Measurements from ENCODE around the gene COQ8A. TPM values are rescaled to one million over a fixed set of nuclear protein-coding genes. Genes with fewer than 3 reads are reported as not detected.

The COQ8A gene
- total RNA-seq, 2 experiments from 2014 or later, result 25.3 to 27.2 TPM

- Mint-ChIP-seq H3K4me1 (ENCODE audit: low read depth) (no peaks in the 10 kb centered on the region), H3K36me3 (ENCODE audit: low read depth) (no peaks in the 10 kb centered on the region), H3K4me3 (no peak overlapping the region), H3K27me3 (peaks cover 6% of the 10 kb centered on the region), H3K9me3 (no peaks in the 10 kb centered on the region), H3K27ac (no peak overlapping the region)
- ChIA-PET CTCF (no interaction called here), POLR2A (no interaction called here)
- DNase-seq, result no peak
- no peak for TF ChIP-seq CTCF (IDR thresholded peaks at IDR 0.05)
- intact Hi-C loops (cut with micrococcal nuclease), result no loop called here
- no peak for ATAC-seq
Measured at GRCh38 chr1:227006226-227006796, 66.2 kb downstream of the COQ8A start.

- no peak for ATAC-seq
- ChIA-PET POLR2A (interaction anchor here (0.7 to 0.9 kb wide), 2 partner anchors 70 to 71 kb away, joined by 3 read pairs; partner anchors contain the start of gene COQ8A), CTCF (no interaction called here)
- intact Hi-C loops (cut with micrococcal nuclease), result no loop called here
- no peaks in the 10 kb centered on the region for H3K4me1 Mint-ChIP-seq (ENCODE audit: low read depth)
- no peaks in the 10 kb centered on the region for H3K36me3 Mint-ChIP-seq (ENCODE audit: low read depth)
- no peak overlapping the region for H3K4me3 Mint-ChIP-seq
- no peak overlapping the region for H3K27ac Mint-ChIP-seq
- no peaks in the 10 kb centered on the region for H3K9me3 Mint-ChIP-seq
- peaks cover 6% of the 10 kb centered on the region for H3K27me3 Mint-ChIP-seq
- no peak for DNase-seq
- no peak for TF ChIP-seq CTCF (IDR thresholded peaks at IDR 0.05)
Measured at GRCh38 chr1:227009937-227010336, 69.8 kb downstream of the COQ8A start.

- Mint-ChIP-seq H3K4me1 (ENCODE audit: low read depth) (no peaks in the 10 kb centered on the region), H3K4me3 (no peak overlapping the region), H3K9me3 (no peaks in the 10 kb centered on the region), H3K36me3 (ENCODE audit: low read depth) (no peaks in the 10 kb centered on the region), H3K27me3 (peaks cover 6% of the 10 kb centered on the region), H3K27ac (no peak overlapping the region)
- intact Hi-C loops (cut with micrococcal nuclease), result no loop called here
- POLR2A ChIA-PET, result interaction anchor here (0.9 kb wide), 1 partner anchor 72 kb away, joined by 3 read pairs; no protein-coding TSS in a partner anchor
- CTCF ChIA-PET, result interaction anchor here (0.7 kb wide), 1 partner anchor 10 kb away, joined by 4 read pairs; no protein-coding TSS in a partner anchor
- TF ChIP-seq CTCF (IDR thresholded peaks at IDR 0.05), result no peak
- no peak for ATAC-seq
- DNase-seq, result no peak
Measured at GRCh38 chr1:227010645-227011044, 70.6 kb downstream of the COQ8A start.

GRCh38 chr1:227016990-227017389, 76.9 kb downstream of the COQ8A start:
- ATAC-seq (no peak), DNase-seq (no peak)
- Mint-ChIP-seq H3K27ac (no peak overlapping the region), H3K27me3 (no peaks in the 10 kb centered on the region), H3K9me3 (peaks cover 9% of the 10 kb centered on the region), H3K4me1 (ENCODE audit: low read depth) (no peaks in the 10 kb centered on the region), H3K36me3 (ENCODE audit: low read depth) (no peaks in the 10 kb centered on the region), H3K4me3 (no peak overlapping the region)
- intact Hi-C loops (cut with micrococcal nuclease), result no loop called here
- ChIA-PET POLR2A (no interaction called here), CTCF (no interaction called here)
- no peak for TF ChIP-seq CTCF (IDR thresholded peaks at IDR 0.05)

GRCh38 chr1:227032396-227032795, 92.3 kb downstream of the COQ8A start:
- peaks cover 4% of the 10 kb centered on the region for H3K4me1 Mint-ChIP-seq (ENCODE audit: low read depth)
- H3K4me3 Mint-ChIP-seq, result no peak overlapping the region
- H3K27ac Mint-ChIP-seq, result no peak overlapping the region
- intact Hi-C loops (cut with micrococcal nuclease), result no loop called here
- ATAC-seq, result no peak
- POLR2A ChIA-PET, result no interaction called here
- no peaks in the 10 kb centered on the region for H3K36me3 Mint-ChIP-seq (ENCODE audit: low read depth)
- DNase-seq, result no peak
- no peaks in the 10 kb centered on the region for H3K9me3 Mint-ChIP-seq
- no peak for TF ChIP-seq CTCF (IDR thresholded peaks at IDR 0.05)
- H3K27me3 Mint-ChIP-seq, result no peaks in the 10 kb centered on the region
- CTCF ChIA-PET, result no interaction called here

Measured in activated CD8-positive, alpha-beta T cell treated with anti-CD3 and anti-CD28 coated beads for 36 hours (primary cell).